NCI-H2227 treated with DMSO at 0.1 percent for 48 hours (cell line): ENCODE measurements around the gene COL23A1.

Experiments used
- DNase-seq: peaks from one replicate; lab custom pipeline; 2025; lab: John Stamatoyannopoulos, UW

Gene COL23A1

GRCh38 chr5:178590141-178590923 lies at the start of gene COL23A1:
Gene COL23A1 (minus strand): TSS chr5:178590393.
- no peak for DNase-seq

DNA sequence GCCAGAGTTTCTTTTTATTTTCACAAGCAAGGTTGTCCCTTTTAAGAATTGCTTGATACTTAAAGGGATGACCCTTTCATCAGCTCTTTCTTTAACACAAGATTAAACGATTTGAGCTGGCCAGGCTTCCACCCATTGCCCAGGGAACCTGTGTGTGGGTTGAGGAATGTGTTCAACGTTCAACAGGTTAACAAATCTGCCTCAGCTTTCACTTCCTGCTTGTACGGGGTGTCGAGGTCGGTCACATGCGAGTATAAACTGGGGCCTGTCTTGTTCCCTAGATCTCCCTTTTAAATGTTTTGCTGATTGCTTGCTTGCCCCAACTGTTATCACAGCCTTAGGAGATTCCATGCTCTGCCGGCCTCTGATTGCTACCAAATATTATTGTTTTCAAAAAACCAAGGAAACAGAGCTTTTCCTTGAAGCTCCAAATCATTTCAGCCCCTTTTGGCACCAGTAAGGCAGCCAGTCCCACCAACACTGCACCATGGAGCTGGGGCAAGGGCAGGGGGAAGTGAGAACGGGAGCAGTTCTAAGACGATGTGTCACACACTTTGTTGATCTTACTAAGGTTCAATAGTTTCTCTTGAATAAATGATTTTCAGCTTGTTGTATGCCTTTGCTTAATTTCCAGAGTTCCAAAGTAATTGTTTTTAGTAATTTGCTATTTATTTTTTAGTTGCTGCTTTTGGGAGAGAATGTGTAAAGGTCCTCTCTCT lies 47.3 kb upstream of the COL23A1 start:
- DNase-seq, result no peak

- DNase-seq, result no peak
Observed at GRCh38 chr5:178632285-178632684, 42.1 kb upstream of the COL23A1 start.

GRCh38 chr5:178630951-178631350 lies 40.8 kb upstream of the COL23A1 start:
- DNase-seq, result no peak

GRCh38 chr5:178630475-178630930 lies 40.3 kb upstream of the COL23A1 start:
- no peak for DNase-seq

- peak; percentile 57 for DNase-seq
Observed at GRCh38 chr5:178627259-178627598, 37.0 kb upstream of the COL23A1 start.

GRCh38 chr5:178626484-178627258 lies 36.5 kb upstream of the COL23A1 start, which contains the start of gene CLK4:
Gene CLK4 (minus strand): TSS chr5:178627050. CDS start chr5:178623416, 3,634 bp downstream.
- peak; percentile 86 for DNase-seq

DNA sequence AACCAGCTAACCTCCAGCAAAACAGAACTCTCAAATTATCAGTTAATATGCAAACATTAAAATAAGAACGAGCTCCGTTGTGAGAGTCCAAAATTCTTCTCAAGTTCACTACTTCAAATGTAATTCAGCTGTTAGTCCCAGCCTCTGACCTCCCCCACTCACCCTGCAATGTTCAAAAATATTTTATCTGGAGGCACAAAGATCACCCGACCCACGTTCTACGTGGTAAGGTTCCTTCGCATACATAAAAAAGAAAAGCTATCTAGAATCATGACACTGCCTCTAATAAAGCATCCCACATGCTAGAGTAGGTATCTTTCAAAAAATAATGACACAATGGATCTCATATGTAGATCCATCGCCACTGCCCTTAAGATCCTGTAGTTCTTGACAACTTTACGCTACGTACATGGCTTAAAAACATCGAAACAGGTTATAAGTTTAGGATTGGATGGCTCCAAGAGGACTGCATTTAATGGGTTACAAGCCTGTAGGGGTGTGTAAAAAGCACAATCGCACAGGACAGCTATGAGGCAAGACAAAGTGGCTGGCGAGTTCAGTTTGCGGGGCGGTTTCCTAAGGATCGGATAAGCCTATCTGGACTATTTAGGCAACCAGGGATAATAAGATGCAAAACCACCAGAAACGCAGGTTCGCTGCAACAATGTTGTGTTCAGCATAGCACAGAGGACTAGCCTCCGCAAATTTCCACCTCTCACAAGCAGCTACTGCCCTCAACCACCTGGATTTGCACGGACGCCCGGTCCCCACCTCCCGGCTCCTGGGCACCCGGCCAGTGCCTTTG lies 35.7 kb upstream of the COL23A1 start:
- no peak for DNase-seq

- DNase-seq, result no peak
Observed at GRCh38 chr5:178624631-178625546, 34.7 kb upstream of the COL23A1 start.

GRCh38 chr5:178622679-178623247 lies 32.6 kb upstream of the COL23A1 start:
- no peak for DNase-seq

GRCh38 chr5:178619390-178619789 lies 29.2 kb upstream of the COL23A1 start:
- no peak for DNase-seq

- DNase-seq, result peak; percentile 15
Observed at GRCh38 chr5:178612299-178612698, 22.1 kb upstream of the COL23A1 start.

- no peak for DNase-seq
Observed at GRCh38 chr5:178606269-178606668, 16.1 kb upstream of the COL23A1 start.

GRCh38 chr5:178605788-178606187 lies 15.6 kb upstream of the COL23A1 start:
- DNase-seq, result no peak

DNA sequence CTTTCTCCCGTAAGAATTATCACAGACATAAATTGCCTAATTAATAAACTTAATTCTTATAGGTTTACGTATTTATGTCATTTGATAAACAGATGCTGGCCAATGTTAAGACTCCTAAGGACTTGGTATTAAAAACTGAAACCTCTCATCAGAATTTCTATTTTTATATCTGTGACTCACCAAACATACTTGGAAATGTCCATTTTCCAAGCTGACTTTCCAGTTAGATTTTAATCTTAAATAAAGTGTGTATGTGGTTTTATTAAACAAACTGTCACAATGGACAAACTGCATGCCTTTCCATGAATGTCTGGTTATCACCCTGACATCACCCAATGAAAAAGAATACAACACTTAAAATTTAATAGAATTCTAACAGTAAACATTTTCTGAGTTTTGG lies 12.6 kb upstream of the COL23A1 start:
- DNase-seq, result no peak

- DNase-seq, result no peak
Observed at GRCh38 chr5:178595750-178596149, 5.6 kb upstream of the COL23A1 start.

DNA sequence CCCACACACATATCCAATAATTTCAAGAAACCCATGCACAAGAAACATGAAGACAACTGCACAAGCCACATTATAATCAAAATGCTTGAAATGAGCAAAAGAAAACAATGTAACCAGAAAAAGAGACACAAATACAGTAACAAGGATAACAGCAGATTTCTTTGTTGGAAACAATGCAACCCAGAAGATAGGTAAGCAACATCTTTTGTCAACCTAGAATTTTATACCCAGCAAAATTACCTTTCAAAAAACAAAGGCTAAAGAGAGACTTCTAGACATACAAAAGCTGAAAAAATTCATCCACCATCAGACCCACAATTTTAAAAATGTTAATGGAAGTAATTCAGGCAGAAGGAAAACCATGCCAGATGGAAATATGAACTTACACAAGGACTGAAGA lies 5.0 kb upstream of the COL23A1 start:
- no peak for DNase-seq

- no peak for DNase-seq
Observed at GRCh38 chr5:178590924-178591423, 781 bp upstream of the COL23A1 start.

DNA sequence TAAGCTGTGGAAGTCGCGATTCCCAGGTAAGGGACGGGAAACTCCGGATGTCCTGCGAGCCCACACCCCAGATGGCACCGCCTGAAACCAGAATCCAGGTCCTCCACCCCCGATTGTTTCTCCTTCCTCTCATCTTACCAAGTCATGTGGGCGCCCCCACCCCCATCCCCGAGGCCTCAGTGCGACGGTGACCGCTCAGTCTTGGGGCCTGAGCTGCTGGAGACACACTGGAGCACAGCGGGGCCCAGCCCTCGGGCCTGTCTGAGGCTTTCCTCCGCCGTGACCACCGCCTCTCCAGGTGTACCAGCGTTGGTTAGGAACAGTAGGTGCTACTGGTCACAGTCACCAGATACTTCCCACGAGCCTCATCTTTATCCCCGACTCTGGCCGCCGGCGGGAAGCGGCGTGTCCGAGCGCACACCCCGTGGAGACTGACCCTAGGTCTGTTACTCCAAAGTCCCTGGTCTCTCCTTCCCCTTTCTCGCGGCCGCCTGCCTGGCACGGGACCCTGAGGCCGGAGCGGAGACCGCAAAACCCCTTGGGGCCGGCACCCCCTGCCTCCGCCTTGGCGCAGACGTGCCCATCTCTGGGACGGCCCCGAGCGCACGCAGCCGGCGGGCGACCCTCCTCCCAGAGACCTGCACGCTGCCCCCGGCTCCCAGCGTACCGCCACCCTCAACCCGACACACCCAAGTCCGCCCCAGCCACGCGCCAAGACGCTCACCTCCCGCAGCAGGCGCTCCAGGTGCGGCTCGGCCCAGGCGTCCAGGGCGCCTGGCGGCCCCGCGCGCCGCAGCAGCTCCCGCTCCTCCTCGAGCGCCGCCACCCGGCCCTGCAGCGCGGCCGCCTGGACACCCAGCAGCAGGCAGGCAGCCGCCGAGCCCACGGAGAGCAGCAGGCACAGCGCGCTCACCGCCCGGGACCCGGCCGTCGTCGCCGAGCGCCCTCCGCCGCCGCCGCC lies 733 bp downstream of the COL23A1 start:
- no peak for DNase-seq
